Activated CD8-positive, alpha-beta memory T cell treated with anti-CD3 and anti-CD28 coated beads, Interleukin-2, amount 10 ng/mL, durations not matched to agents 7 days and 5 days (primary cell): Measurements from ENCODE around the gene ENKUR. TPM values are rescaled to one million over a fixed set of nuclear protein-coding genes. Genes with fewer than 3 reads are reported as not detected.

Source experiments
- ATAC-seq: fragments of 150-1000 bp; cut with Tn5 transposase; one replicate; pipeline ENCODE4 v1.10.0; 2021; ENCODE audit warnings: moderate library complexity
- CTCF ChIA-PET: fragments of 350-600 bp; sonication (Branson Sonifier 250); formaldehyde crosslinking; loops from one replicate; lab custom pipeline; 2021; ENCODE audit warnings: antibody characterized with exemption; lab: Charles Lee
- DNase-seq: peaks from one replicate; pipeline ENCODE4 v3.0.0-alpha.2; 2020
- H3K27ac Mint-ChIP-seq: one replicate; pipeline ENCODE4 v1.8.0; 2021; ENCODE audit warnings: mild to moderate bottlenecking, mixed read lengths
- H3K27me3 Mint-ChIP-seq: one replicate; pipeline ENCODE4 v1.8.0; 2021; ENCODE audit warnings: mixed read lengths
- H3K36me3 Mint-ChIP-seq: one replicate; pipeline ENCODE4 v1.8.0; 2021; ENCODE audit warnings: mild to moderate bottlenecking, mixed read lengths
- H3K4me1 Mint-ChIP-seq: one replicate; pipeline ENCODE4 v1.8.0; 2021; ENCODE audit warnings: mixed read lengths
- H3K4me3 Mint-ChIP-seq: one replicate; pipeline ENCODE4 v1.8.0; 2021; ENCODE audit warnings: mild to moderate bottlenecking, moderate library complexity, mixed read lengths
- H3K9me3 Mint-ChIP-seq: one replicate; pipeline ENCODE4 v1.8.0; 2022; ENCODE audit warnings: low read depth, mixed read lengths
- total RNA-seq, 2 experiments: library from RNA; stranded (reverse); gene quantifications; one replicate each; pipeline ENCODE4 v1.2.3, GENCODE V29; 2021

Gene ENKUR
- total RNA-seq, 2 experiments from 2014 or later, result not detected

DNA sequence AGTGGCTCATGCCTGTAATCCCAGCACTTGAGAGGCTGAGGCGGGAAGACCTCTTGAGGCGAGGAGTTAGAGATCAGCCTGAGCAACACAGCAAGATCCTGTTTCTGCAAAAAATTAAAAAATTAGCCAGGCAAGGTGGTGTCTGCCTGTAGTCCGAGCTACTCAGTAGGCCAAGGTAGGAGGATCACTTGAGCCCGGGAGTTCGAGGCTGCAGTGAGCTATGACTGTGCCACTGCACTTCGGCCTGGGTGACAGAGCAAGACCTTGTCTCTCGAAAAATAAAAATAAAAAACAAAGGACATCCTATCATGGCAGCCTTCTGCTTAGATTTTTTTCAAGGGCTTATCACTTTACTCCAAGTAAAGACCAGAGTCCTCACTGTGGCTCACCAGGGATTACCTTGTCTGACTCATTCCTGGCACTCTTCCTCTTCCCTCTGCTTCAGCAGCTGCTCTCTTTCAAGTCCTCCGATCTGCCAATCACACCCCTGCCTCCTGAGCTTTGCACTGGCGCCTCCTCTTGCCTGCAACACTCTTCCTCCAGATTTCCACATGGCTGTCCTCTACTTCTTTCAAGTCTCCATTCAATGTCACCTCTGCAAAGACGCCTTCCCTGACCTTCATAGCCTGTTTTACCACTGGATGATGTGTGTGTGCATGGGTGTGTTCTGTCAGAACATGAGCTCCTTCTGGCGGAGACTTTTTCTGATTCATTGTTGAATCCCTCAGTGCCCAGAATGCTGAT is 71.3 kb downstream of the ENKUR start:
- CTCF ChIA-PET, result no interaction called here
- DNase-seq (no peak), ATAC-seq (no peak)
- H3K4me1 Mint-ChIP-seq, result peaks cover 20% of the 10 kb centered on the region
- no peaks in the 10 kb centered on the region for H3K9me3 Mint-ChIP-seq
- H3K27ac Mint-ChIP-seq, result no peak overlapping the region
- peaks cover 3% of the 10 kb centered on the region for H3K36me3 Mint-ChIP-seq
- no peak overlapping the region for H3K4me3 Mint-ChIP-seq
- no peaks in the 10 kb centered on the region for H3K27me3 Mint-ChIP-seq

DNA sequence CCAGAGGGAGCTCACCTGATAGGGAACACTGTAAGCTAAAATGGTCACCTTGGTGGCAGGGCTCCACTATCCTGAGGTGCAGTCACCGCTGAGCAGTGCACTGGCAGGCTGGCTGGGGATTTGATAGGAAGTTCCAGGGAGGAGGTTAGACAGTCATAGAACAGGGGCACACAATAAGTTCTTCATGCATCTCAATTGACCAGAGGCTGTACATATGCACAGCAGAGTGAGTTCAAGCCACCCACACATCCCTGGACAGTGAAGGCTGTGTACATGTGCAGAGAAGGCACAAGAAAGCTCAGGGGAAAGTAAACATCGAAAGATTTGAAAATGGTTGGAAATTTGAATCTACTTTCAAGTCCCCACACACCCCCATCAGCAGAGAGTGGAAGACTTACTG is 77.4 kb downstream of the ENKUR start:
- Mint-ChIP-seq H3K27me3 (no peaks in the 10 kb centered on the region), H3K4me3 (no peak overlapping the region), H3K27ac (no peak overlapping the region), H3K36me3 (peaks cover 3% of the 10 kb centered on the region), H3K4me1 (peaks cover 6% of the 10 kb centered on the region), H3K9me3 (no peaks in the 10 kb centered on the region)
- ATAC-seq (no peak), DNase-seq (no peak)
- CTCF ChIA-PET, result no interaction called here

GRCh38 chr10:24938076-24938475 is 77.9 kb downstream of the ENKUR start:
- Mint-ChIP-seq H3K27ac (no peak overlapping the region), H3K36me3 (peaks cover 4% of the 10 kb centered on the region), H3K4me1 (peaks cover 6% of the 10 kb centered on the region), H3K27me3 (no peaks in the 10 kb centered on the region), H3K4me3 (no peak overlapping the region), H3K9me3 (no peaks in the 10 kb centered on the region)
- DNase-seq (no peak), ATAC-seq (no peak)
- CTCF ChIA-PET, result interaction anchor here (0.7 kb wide), 1 partner anchor 526 kb away, joined by 3 read pairs; no protein-coding TSS in a partner anchor

- CTCF ChIA-PET, result interaction anchor here (1.3 to 1.4 kb wide), 2 partner anchors 16 to 29 kb away, joined by 3 read pairs; partner anchors contain the start of gene PRTFDC1
- DNase-seq, result no peak
- peaks cover 6% of the 10 kb centered on the region for H3K4me1 Mint-ChIP-seq
- H3K27me3 Mint-ChIP-seq, result no peaks in the 10 kb centered on the region
- no peak overlapping the region for H3K4me3 Mint-ChIP-seq
- ATAC-seq, result no peak
- H3K9me3 Mint-ChIP-seq, result no peaks in the 10 kb centered on the region
- H3K36me3 Mint-ChIP-seq, result peaks cover 4% of the 10 kb centered on the region
- no peak overlapping the region for H3K27ac Mint-ChIP-seq
These were observed 80.3 kb downstream of the ENKUR start for GRCh38 chr10:24935504-24936292.

Other genes with a start within 250 kb of the ENKUR start
- 1 to 10 TPM; 1.6 to 2.9 TPM for gene PRTFDC1, start 63.6 kb downstream of the ENKUR start, total RNA-seq
- 1 to 10 TPM; 3.5 to 4.6 TPM for gene THNSL1, start 454 bp upstream of the ENKUR start, total RNA-seq
- gene GPR158, start 158.8 kb upstream of the ENKUR start, total RNA-seq, result not detected